Measurements from ENCODE around the gene SYT2. TPM values are rescaled to one million over a fixed set of nuclear protein-coding genes. Genes with fewer than 3 reads are reported as not detected.
A peak's percentile ranks its signal among the peaks of the same experiment; 100 is the strongest.

Gene SYT2
- total RNA-seq, 1 experiment from 2014 or later = not detected

GRCh38 chr1:202691816-202692215, 18.4 kb downstream of the SYT2 start:
- no peak overlapping the region for H3K4me2 ChIP-seq (ENCODE audit: low read length)
- H4K20me1 ChIP-seq (ENCODE audit: insufficient read depth) = 0 out of 2 replicates have a peak, but pooled peaks cover 3% of the 10 kb centered on the region
- no peak overlapping the region for H2AFZ ChIP-seq (ENCODE audit: low read depth, low read length, poor library complexity, severe bottlenecking)
- H3K36me3 ChIP-seq (ENCODE audit: control insufficient read depth in 1 of 2, insufficient read depth in 2 of 2, low read length in 2 of 2) = no peaks in the 10 kb centered on the region
- no peaks in the 10 kb centered on the region for H3K4me1 ChIP-seq (ENCODE audit: control insufficient read depth in 1 of 2, insufficient read depth in 2 of 2, low read length in 2 of 2)
- no peaks in the 10 kb centered on the region for H3K9me2 ChIP-seq (ENCODE audit: insufficient read depth)
- intact Hi-C loops (cut with micrococcal nuclease) = no loop called here
- H3K9me3 ChIP-seq (ENCODE audit: control insufficient read depth in 1 of 2, insufficient read depth in 1 of 2, low read depth in 1 of 2, low read length in 2 of 2) = no peaks in the 10 kb centered on the region
- H3K4me3 ChIP-seq (replicated peaks in 1 of 2; ENCODE audit: low read depth in 1 of 2, low read length in 2 of 2) = no peak overlapping the region
- TF ChIP-seq EZH2 (IDR thresholded peaks at IDR 0.05) (no peak), ATF3 (IDR thresholded peaks at IDR 0.05) (no peak), CEBPB (IDR thresholded peaks at IDR 0.05; ENCODE audit: low read depth) (no peak), SRF (IDR thresholded peaks at IDR 0.05; ENCODE audit: low read depth) (no peak)
- ChIA-PET POLR2A (no interaction called here), CTCF (interaction anchor here (0.7 kb wide), 1 partner anchor 8 kb away, joined by 3 read pairs; no protein-coding TSS in a partner anchor), RAD21 (ENCODE audit: low non-redundant PET in 1 of 2, low total read pairs in 2 of 2, uncharacterized antibody in 2 of 2, unreplicated experiment in 2 of 2) (interaction anchor here in 1 of 2 experiments (0.7 kb wide), 1 partner anchor 25 kb away, joined by 3 read pairs; no protein-coding TSS in a partner anchor)
- DNase-seq (ENCODE audit: low read depth, low spot score) (no peak), ATAC-seq (no peak)
- no peak overlapping the region for H3K27ac ChIP-seq (ENCODE audit: low read depth, low read length)
- H3K27me3 ChIP-seq (ENCODE audit: insufficient read depth, low read length) = peaks cover 75% of the 10 kb centered on the region
- no TSS peak for BruUV-seq (replicated peaks)
- no peaks in the 10 kb centered on the region for H3K79me2 ChIP-seq (ENCODE audit: insufficient read depth, low read length)
- H3K9ac ChIP-seq (ENCODE audit: low read length) = no peak overlapping the region

GRCh38 chr1:202689493-202690342, 20.5 kb downstream of the SYT2 start:
- DNase-seq (ENCODE audit: low read depth, low spot score) (no peak), ATAC-seq (no peak)
- Histone ChIP-seq H3K27ac (ENCODE audit: low read depth, low read length) (no peak overlapping the region), H3K9me2 (ENCODE audit: insufficient read depth) (no peaks in the 10 kb centered on the region), H4K20me1 (ENCODE audit: insufficient read depth) (0 out of 2 replicates have a peak, but pooled peaks cover 3% of the 10 kb centered on the region), H3K9me3 (ENCODE audit: control insufficient read depth in 1 of 2, insufficient read depth in 1 of 2, low read depth in 1 of 2, low read length in 2 of 2) (no peaks in the 10 kb centered on the region), H3K4me1 (ENCODE audit: control insufficient read depth in 1 of 2, insufficient read depth in 2 of 2, low read length in 2 of 2) (peaks cover 2 to 4% of the 10 kb centered on the region in 2 experiments; a peak in 3 of 4 replicates), H3K4me2 (ENCODE audit: low read length) (no peak overlapping the region), H3K79me2 (ENCODE audit: insufficient read depth, low read length) (no peaks in the 10 kb centered on the region), H3K36me3 (ENCODE audit: control insufficient read depth in 1 of 2, insufficient read depth in 2 of 2, low read length in 2 of 2) (no peaks in the 10 kb centered on the region), H3K9ac (ENCODE audit: low read length) (no peak overlapping the region), H3K27me3 (ENCODE audit: insufficient read depth, low read length) (peaks cover 77% of the 10 kb centered on the region), H3K4me3 (replicated peaks in 1 of 2; ENCODE audit: low read depth in 1 of 2, low read length in 2 of 2) (no peak overlapping the region), H2AFZ (ENCODE audit: low read depth, low read length, poor library complexity, severe bottlenecking) (no peak overlapping the region)
- intact Hi-C loops (cut with micrococcal nuclease) = no loop called here
- RAD21 ChIA-PET (ENCODE audit: low non-redundant PET in 1 of 2, low total read pairs in 2 of 2, uncharacterized antibody in 2 of 2, unreplicated experiment in 2 of 2) = no interaction called here
- peak; percentile 16; the same call in 1 of the 2 replicates for TF ChIP-seq REST (IDR thresholded peaks at IDR 0.05; ENCODE audit: low read depth)
- TF ChIP-seq ZNF274 (IDR thresholded peaks at IDR 0.05; ENCODE audit: low read depth, low read length) = no peak
- POLR2A ChIA-PET = no interaction called here
- CTCF ChIA-PET = no interaction called here
- BruUV-seq (replicated peaks) = no TSS peak
